Measurements from ENCODE around the gene CNPY1.
"Not testable (repeated sequence)": the region's sequence is repeated elsewhere in the genome, so short reads cannot be mapped to it uniquely, and the experiment has no call there.

CNPY1 gene

DNA sequence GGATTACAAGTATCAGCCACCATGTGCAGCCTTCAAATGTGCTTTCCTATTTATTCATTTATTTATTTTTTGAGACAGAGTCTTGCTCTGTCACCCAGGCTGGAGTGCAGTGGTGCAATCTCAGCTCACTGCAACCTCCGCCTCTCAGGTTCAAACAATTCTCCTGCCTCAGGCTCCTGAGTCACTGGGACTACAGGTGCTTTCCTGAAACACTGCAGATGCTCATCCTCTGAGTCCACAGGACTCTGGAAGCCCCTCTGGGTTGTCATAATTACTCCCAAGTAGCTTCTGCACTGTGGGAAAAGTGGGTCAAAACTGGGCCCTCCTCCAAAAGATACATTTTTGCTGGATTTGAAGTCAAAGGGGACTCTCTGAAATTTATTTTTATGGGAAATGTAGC lies at the start of gene CNPY1:
Gene CNPY1, minus strand, starts transcription at position 111 of the 400 bp plus-strand sequence. CDS start 630 bp downstream, outside the sequence.
- not testable (repeated sequence) for DNase-seq

DNA sequence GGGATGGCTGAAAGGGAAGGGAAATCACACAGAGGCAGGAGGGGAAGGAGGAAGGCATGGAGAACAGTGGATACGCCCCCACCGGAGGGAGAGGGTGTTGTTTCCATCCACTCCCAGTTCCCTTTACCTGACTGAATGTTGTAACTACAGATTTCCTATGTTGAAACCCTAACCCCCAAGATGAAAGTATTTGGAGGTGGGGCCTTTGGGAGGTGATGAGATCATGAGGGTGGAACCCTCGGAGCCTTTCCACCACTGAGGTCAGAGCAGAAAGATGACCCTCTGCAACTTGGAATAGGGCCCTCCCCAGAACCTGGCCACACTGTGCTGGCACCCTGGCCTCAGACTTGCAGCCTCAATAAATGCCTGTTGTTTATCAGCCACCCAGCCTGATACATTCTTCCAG lies 48.6 kb upstream of the CNPY1 start:
- DNase-seq: no peak

DNA sequence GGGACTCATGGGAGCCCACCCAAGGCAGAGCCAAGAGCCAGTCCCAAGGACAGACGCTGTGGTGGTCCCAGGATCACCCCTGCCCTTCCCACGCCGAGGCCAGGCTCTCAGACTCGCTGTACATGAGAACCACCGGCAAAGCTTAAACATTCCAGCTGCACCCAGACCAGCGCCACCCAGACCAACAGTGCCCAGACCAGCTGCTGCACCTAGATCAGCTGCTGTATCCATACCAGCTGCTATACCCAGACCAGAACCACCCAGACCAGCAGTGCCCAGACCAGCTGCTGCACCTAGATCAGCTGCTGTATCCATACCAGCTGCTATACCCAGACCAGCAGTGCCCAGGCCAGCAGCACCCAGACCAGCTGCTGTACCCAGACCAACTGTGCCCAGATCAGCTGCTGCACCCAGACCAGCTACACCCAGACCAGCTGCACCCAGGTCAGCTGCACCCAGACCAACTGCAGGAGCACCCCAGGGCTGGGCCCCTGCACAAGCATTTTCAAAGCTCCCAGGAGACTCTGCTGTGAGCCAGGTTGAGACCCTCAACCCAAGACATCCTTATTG lies 47.9 kb upstream of the CNPY1 start:
- no peak for DNase-seq

DNA sequence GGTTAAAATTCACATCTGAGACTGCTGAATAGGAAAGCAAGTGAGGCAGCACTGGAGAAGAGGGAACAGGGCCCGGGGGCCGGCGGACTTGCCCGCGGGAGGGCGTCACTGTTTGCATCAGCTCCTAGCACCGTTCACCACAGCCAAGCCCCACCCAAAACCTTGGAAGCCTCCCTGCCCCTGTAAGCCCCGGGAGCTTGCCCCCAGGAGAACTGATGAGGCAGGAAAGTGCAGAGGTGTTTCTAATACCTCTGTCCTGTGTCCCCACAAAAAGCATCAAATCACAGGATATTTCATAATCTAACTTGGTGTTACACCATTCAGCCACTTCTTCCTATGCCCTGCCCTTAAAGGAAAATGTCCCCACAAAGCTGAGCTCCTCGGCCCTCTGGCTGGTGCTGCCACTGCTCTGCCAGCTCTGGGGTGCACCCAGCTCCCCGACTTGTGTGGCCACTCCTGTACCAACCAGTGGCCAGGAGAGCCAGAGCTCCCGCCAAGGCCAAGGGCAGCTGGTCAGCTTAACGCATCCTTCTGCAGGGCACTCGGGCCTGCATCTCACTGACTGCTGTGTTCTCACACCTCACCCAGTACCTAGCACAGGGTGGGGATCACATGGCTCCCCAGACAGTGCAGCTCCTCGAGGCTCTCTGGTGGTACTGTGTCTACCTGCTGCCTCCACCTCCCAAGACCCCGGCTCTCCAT lies 47.3 kb upstream of the CNPY1 start:
- DNase-seq: no peak

DNA sequence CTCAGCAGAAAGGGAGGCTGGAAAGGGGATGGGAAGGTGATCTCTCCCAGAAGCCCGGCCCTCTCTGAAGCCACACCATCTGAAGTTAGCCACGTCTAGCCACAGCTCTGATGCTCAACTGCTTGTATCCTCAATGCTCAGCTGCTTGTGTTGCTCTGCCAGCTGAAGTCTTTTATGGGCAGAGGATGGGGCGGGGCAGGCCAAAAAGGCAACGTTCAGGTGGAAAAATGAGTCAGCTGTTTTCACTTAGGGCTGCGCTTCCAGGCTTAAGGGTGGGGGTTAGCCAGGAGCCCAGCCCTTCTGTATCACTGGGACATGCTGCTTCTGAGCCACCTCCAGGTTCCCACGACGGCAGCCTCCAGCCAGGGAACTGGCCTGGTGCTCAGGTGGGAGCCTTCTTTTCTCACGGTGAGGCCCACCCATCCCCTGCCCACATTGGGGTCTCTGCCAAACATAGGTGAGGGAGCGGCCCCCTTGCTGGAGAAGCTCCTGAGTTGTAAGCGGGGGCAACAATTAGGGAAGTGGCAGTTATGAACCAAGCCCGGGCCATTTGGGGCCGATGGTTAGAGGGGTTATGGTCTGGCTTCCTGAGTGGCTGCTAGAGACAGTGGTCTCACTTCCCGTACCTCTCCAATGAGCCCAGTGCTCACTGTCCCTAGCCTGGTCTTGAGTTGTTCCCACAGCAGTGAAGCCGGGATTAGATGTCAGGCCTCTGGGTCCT lies 44.9 kb upstream of the CNPY1 start:
- DNase-seq: no peak

GRCh38 chr7:155590215-155591018 lies 44.1 kb upstream of the CNPY1 start:
- DNase-seq: no peak

DNA sequence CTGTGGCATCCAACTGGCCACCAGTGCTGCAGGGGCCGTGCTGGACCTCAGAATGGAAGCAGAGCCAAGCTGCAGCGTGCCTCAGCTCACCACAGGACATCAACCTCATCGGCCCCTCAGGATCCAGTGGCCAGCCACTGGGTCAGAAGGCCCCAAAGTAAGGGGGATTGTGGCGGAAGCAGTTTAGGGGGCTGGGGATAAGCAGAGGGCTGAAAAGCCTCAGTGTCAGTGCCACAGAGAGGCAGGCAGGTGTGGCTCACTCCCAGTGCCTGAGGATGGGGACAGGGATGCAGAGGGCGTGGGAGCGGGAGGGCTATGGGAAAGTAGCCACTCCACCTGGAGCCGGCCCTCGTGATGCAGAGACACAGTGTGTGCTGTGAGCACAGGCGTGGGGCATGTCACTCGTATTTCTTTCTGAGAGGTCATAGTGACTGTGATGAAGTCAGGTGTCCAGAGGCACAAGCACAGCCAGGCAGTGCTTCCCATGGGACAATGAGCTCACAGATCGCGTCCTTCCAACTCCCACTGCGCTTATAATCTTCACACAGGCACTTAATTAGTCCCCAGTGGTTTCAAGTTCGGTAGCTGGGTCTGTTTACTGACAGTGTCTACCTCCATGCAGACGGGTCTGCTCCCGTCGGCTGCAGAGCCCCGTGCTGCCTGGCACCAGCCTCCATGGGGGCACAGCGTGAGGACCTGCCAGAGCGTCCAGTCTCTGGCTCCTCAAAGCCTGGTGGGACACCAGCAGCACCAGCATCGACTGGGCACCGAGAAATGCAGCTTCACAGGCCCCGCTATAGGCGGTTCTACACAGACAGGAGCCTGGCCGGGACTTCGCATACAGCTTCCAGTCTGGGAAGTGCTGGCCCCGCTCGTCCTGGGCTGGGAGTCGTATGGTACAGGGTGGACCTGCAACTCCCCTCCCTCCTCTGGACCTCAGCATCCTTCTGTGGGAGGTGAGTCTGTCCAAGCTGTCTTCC lies 42.9 kb upstream of the CNPY1 start:
- DNase-seq: no peak

GRCh38 chr7:155588468-155588998 lies 42.2 kb upstream of the CNPY1 start:
- DNase-seq: no peak

DNA sequence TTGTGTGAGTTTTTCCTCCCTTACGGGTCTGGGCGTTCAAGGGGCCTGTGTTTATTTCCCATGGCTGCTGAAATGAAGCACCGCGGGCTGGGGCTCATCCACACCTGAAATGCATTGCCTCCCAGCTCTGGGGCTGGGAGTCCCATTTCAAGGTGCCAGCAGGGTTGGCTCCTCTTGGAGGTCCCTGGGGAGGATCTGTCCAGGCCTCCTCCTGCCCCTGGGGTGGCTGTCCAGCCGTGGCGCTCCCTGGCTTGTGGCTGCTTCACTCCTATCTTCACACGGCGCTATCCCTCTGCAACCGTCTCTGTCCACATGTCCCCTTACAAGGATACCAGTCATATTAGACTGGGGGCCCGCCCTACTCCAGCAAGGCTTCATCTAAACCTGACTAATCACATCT lies 41.1 kb upstream of the CNPY1 start:
- DNase-seq: no peak

DNA sequence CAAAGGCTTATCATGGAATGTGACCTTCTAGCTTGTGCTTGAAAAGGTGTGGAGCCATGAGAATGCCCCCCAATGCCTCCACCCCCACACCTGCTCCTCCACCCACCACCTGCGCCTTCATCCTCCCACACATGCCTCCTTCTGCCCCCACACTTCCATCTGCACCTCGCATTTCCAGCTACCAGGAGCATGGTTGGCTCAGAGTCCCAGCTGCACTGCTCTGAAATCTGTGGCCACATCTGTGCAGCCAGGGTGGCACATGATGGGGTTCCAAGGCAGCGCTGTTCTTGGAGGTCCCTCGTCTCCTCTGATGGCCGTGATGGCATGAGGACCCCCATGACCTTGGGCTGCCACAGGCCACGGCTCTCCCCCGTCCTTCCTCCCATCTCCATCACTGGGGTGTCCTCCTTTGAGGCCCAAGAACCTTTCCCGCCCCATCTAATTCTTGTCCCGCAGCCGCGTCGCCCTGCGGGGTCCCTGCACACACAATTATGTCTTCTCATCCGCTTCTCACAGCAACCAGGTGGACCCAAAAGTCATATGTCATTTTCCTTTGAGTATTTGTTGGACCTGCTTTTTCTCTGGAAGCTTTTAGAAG lies 40.6 kb upstream of the CNPY1 start:
- DNase-seq: no peak

- DNase-seq: no peak
These were observed 39.6 kb upstream of the CNPY1 start for GRCh38 chr7:155585951-155586350.

DNA sequence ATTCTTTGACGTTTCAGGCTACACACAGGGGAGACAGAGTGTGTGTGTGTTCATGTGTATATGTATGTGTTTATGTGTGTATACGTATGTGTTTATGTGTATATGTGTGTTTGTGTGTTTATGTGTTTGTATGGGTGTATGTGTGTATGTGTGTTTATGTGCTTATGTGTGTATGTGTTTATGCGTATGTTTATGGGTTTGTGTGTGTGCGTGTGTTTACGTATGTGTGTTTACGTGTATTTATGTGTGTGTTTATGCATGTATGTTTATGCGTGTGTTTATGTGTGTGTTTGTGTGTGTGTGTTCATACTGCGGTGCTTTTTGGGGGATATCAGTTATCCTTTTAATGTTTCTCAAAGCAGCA lies 39.2 kb upstream of the CNPY1 start:
- DNase-seq: no peak

DNA sequence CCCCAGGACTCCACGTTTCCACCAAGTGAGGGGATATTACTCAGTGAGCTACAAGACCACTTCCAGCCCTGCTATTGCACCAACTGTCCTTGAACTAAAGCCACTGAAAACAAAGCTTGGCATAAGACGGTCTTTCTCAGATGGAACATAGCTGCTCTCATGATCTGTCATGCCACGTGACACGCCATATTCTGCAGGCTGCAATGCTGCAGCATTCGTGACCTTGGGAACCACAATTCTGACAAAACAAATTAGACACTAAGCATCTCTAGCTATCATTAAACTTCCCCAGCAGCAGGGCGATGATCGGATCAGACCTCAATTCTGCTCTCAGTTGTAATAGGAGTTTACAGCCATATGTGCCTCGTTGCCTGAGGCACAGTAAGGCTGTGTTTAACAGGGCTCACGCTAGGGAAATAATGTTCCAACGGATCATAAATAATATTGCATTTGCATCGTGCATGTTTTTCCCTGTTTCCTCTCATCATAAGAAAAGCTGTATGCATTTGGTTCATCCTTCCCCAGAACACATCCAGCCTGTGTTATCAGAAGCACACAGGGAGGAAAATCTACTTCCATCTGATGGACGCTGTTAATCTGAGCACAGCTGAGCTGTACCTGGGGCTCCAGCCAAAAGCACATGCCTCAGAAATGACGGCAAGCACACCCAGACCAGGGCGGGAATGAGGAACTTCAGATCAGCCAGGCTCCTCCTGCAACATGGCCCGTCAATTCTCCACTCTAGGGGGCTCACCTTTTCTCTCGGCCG lies 38.6 kb upstream of the CNPY1 start:
- no peak for DNase-seq

- DNase-seq: no peak
These were observed 37.9 kb upstream of the CNPY1 start for GRCh38 chr7:155584261-155584660.

- no peak for DNase-seq
These were observed 37.3 kb upstream of the CNPY1 start for GRCh38 chr7:155583636-155584035.

DNA sequence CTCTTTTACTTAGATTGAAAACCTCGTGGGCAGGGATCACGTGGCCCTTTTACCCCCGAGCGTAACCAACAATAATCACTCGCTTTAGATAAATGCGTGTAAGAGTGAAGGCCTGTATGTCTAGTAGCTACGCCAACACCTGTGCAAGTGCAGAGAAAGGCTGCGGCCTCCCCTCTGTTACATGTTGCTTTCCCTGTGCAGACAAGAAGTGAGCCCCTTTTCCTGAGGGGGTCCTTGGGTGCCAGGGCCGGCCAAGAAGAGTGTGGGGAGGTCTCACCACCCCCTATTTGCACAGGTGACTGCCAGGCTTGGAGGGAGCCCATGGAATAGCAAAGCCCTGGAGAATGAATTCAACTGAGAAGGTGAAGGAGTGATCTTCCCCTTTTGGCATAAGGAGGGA lies 35.6 kb upstream of the CNPY1 start:
- no peak for DNase-seq

DNA sequence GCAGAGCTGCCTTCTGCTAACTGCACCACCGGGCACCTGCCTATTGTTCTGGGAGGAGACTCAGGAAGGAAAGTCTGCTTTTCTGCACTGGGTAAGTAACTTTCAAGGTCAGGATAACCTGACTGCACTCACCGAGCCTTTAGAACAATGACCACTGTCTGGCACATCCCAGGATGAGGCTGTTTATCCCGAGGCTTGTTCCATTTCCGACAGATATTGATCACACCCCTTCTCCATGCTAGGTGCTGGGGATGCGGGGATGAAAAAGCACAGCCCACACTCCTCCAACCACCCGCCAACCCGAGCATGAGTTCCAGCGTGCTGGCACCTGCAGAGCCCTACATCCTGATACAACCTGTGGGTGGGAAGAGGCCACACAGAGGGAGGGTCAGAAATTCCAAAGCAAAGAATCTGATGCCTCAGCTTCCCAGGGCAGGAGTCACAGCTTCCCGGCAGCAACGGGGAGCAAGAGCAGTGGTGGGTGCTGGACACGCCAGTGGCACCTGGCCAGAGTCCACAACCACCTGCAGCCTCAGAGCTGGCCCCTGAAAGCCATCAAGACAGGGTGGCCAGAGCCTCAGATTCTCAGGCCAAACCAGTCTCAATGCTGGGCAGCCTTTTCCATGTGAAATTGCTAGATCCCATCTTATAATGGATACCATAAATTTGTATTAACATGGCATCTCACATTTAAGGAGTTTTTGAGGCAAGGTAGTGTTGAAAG lies 34.9 kb upstream of the CNPY1 start:
- no peak for DNase-seq

DNA sequence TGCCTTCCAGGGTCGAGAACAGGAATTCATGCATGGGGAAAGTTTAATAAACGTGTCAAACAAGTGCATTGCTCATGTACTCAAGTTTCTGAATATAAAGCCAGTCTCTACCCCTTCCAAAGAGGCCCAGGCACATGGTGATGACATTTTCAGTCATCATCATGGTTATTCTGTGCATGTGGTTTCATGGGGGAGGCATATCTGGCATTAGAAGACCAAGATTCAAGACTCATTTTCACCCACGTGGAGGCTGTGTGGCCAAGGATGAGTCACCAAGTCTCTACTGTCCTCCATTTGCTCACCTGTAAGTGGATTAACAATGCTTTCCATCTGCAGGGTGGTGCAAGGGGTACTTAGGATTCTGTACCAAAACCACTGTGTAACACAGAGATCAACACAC lies 34.0 kb upstream of the CNPY1 start:
- DNase-seq: no peak

DNA sequence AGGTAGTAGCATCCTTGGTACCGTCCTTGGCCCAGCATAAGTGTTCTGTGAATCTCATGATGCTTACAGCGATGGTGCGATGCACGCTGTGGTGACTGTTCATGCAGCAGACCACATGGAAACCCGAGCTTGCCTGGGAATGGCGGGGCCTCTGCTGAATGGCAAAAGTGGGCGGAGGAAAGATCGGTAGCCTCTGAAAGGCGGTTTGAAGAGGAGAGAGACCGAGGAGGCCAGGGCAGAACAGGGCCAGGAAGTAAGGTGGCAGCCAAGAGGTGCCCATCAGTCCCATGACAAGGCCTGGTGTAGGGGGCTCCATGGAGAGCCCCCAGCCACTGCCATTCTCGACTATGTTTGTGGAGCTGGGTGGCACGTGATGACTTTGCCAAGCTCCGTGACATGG lies 33.2 kb upstream of the CNPY1 start:
- no peak for DNase-seq

- no peak for DNase-seq
These were observed 31.7 kb upstream of the CNPY1 start for GRCh38 chr7:155578016-155578415.

Measured in NCI-H510A (cell line).